Erythroblast (primary cell): ENCODE results near the gene C1QTNF1.

Experiments used
- GATA1 ChIP-seq: IDR thresholded peaks from 2 replicates; pipeline ENCODE4 v1.6.1; 2011; ENCODE audit warnings: low read depth, mild to moderate bottlenecking, control low read depth, low read length, moderate library complexity
- POLR2A ChIP-seq: IDR thresholded peaks from 2 replicates; pipeline ENCODE4 v1.6.1; 2011; ENCODE audit warnings: mild to moderate bottlenecking, low read length

- TF ChIP-seq POLR2A (no peak), GATA1 (no peak)
Observed at GRCh38 chr17:79022507-79022991, 1.4 kb upstream of the C1QTNF1 start.
